HPDE6-E6E7 (cell line): ENCODE results near the gene ST6GALNAC6.
A peak's percentile ranks its signal among the peaks of the same experiment; 100 is the strongest.
"Not testable (repeated sequence)": the region's sequence is repeated elsewhere in the genome, so short reads cannot be mapped to it uniquely, and the experiment has no call there.

Experiments used
- DNase-seq: peaks from one replicate; pipeline ENCODE4 v3.0.0; 2011; ENCODE audit warnings: missing footprints; ENCODE audit errors: extremely low spot score

ST6GALNAC6 gene

DNA sequence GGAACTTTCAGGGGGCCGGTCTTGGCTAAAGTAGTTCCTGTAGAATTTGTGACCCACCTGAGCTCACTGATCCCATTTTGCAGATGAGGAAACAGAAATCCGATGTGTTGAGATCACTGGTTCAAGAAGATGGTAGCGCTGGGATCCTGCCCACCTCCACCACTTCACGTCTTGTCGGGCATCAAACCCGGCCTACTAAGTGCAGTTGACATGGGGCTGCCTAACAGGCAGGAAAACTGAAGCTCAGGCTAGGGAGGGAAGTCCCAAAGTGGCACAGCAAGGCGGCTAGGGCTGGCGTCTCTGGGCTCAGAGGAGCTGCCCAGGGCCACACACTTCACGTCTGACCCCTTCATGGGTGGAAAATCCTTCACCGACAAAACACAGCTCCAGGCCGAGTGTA, 44.4 kb downstream of the ST6GALNAC6 start:
- no peak for DNase-seq

DNA sequence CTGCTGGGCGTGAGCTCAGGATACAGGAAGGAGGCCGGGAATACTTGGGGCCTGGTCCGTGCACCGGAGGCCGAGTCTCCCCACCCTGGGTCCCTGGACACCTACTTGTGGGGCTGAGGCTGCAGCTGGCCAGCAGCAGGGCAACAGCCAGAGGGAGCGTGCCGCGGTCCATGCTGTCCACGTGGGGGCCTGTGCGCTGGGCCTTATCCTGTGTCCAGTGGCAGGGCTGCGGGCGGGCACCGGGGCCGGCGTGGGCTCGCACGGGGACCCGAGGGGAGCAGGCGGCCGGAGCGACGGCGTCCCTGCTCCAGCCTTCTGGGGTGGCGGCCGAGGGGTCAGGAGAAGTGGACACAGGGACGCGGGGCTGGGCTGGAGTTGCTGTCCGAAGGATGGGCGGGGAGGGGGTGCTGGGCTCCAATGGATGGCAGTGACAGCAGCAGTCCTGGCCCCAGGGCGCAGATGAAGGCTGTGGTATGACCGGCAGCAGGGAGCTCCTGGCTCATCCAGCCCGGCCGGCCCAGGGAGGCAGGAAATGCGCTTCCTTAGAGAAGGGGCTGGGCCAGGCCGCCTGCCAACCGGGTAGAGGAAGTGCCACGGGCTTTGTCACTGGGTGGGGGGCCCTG, 45.1 kb downstream of the ST6GALNAC6 start, which contains the start of gene ENG:
Gene ENG (minus strand): TSS at position 475 of the 623 bp plus-strand sequence. CDS start 303 bp downstream, at position 172.
- DNase-seq, result no peak

DNA sequence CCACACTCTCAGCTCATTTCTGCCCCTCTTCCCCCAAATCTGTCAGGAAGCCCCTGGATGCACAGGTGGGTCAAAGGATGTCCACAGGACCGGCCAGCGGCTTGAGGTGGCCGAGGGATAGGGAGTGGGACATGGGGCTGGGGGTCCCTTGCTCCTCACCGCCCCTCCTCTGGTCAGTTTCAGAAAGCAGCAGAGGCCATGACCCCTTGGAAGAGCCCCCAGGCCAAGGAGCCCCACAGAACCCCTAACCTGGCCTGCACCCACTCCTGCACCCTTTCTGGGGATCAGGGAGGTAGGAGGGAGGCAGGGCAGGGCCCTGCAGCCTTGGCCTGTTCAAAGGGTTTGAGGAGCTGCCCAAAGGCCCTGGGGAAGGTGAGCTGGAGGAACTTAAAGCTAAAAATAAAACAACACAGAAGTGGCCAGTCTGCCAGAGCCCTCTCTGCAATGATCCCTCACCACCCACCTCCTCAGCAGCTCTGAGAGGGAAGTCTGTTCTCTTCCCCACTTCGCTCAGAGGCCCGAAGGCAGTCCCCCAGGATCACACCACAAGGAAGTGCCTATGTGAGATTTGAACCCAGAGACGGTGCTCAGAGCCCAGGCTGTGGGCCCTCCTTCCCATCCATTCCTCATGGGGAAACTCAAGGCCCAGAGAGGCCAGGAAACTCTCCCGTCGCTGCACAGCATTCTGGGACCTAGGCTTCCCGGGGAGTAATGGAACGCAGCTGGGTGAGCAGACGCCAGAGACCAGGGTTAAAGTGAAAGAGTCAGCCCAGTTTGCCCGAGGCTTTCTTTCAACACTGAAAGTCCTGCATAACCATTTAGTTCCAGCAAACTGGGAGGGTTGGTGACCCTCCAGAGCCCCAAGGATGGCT, 45.9 kb downstream of the ST6GALNAC6 start:
- DNase-seq, result no peak

DNA sequence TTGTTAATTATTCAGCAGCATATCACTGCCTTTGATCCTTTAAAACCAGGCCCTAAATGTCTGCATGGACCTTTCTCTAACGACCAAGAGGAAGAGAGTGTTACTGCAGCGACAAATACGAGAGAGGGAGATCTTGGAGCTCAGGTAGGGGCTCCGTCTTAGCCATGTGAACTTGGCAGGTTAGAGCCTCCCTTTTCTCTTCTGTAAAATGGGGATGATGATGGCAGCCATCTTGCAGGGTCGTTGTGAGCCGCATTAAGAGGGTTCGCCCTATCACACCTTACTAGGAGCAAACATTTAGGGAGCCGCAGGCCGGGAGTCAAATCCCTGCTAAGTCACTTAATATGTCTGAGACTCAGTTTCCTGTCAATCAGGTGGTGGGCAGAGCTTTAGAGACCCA, 46.6 kb downstream of the ST6GALNAC6 start:
- DNase-seq, result no peak

DNA sequence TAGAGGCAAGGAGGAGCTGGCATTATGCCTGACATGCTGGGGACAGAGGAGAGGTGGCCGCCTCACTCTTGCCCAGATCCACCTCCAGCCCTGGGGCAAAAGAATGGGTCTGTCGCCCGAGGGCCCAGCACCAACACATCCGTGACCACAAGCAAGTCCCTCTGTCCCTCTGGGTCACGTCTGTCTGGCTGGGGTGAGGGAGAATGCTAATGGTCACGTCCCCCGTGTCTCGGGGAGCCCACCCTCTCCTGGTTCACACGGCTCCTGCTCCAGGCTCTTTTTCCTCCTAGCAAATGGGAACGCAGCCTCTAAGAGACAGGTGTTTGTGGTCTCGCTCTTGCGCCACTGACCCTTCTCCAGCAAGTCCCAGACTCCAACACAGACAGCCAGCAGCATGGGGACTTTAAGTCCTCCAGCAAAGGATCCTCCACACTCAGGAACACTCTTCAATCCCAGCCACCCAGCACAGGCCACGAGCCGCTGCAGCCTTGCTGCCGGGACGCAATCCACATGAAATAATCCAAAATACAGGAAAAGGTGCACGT, 49.0 kb downstream of the ST6GALNAC6 start:
- DNase-seq, result no peak

DNA sequence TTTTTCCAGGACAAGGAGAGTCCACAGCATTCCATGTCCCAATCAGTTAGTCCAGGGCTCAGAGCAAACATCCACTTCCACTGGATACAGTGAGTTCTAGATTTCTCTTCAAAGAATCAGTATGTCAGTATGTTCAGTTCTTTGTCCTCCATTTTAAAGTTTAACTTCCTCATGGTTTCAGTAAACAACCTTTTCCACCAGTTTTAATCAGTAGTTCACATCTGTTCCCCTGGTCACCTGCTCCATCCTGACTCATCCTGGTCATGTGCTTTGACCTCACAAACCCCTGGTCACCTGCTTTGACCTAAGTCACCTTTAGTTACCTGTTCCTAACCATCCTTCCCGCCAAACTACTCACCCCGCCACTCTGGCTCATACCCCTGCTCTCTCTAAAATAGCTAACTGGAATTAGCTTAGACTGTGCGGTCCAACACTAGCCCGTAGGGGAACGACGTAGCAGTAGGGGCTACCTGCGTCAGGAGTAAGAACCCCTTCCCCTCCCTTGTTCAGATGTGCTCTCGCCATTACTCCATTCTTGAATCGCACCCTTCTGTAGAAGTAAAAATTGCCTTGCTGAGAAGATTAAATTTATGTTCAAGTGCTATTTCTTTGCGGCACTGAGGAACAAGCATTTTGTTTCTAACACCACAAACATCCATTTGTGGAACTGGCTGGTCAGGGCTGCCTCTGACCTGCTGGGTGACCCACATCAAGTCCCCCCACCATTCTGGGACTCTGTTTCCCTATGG, 50.5 kb downstream of the ST6GALNAC6 start:
- no peak for DNase-seq

DNA sequence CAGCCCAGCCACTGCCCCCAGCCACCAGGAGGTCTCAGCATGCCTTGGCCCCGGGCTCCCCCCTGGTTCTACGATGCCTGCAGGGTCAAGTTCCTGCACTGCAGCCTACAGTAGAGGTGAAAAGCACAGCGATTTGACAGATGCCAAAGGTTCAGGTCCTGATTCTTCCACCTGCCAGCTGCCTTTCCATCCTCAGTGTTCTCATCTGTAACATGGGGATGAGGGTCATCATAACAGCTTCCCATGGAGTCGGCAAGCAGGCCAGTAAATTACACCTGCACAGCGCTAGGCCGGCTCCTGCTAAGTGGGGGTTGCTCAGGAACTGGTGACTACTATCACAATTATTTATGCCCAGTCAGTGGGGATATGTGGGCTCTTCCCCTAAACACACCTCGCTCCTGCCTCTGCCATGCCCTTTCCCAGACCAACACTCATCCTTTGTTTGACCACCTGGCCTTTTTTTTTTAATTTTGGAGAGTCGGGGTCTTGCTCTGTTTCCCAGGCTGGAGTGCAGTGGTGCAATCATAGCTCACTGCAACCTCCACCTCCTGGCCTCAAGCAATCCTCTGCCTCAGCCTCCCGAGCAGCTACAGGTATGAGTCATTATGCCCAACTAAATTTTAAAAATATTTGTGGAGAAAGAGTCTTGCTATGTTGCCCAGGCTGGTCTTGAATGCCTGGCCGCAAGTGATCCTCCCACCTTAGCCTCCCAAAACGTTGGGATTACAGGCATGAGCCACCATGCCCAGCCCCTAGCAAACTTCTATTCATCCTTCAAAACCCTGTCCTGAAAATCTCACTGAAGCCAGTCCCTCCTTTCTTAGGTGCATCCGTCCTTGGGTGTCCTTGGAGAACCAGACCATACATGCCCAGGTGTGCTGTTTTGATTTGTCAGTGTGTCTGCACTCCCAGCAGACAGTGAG, 51.3 kb downstream of the ST6GALNAC6 start:
- no peak for DNase-seq

DNA sequence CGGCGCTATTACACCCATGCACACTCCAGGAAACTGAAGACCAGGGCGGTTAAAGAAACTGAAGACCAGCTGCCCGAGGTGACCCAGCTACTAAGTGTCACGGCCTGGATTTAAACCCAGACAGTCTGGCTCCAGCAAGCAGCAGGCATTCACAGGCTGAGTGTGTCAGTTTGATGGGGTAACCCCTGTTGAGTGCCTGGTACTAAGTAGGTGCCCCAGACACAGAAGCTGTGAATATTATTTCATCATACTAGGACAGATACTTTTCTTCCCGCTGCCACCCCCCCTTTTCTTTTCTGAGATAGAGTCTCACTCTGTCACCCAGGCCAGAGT, 52.3 kb downstream of the ST6GALNAC6 start:
- DNase-seq, result no peak

DNA sequence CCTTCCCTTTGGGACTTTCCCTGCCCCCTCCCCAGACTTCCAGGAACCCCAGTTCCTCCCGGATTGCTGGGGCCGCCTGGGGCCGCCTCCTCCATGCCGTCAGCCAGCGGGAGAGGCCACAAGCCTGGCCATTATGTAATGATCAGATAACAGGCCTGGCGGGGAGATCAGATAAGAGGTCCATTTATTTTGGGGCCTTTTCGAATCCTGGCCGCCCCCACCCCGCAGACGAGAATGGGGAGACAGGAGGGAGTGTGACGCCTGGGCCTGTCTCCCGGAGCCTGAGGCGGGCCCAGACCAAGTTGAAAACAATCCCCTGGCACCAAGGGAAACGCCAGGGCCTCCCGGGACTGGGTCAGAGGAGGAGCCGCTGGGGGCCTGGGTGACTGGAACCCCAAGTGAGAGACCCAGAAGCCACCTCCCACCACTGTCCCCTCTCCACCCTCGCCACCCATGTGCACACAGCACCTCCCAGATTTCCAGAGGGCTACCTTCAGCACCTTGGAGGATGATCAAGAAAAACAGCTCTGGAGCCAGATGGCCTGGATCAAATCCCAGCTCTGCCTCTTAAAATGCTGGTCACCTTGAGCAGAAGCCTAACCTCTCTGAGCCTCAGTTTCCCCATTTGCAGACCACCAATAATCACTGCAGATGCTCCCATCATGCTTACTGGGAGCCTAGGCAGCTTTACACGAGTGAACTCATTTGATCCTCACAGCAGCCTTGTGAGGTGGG, 52.8 kb downstream of the ST6GALNAC6 start:
- DNase-seq, result no peak

DNA sequence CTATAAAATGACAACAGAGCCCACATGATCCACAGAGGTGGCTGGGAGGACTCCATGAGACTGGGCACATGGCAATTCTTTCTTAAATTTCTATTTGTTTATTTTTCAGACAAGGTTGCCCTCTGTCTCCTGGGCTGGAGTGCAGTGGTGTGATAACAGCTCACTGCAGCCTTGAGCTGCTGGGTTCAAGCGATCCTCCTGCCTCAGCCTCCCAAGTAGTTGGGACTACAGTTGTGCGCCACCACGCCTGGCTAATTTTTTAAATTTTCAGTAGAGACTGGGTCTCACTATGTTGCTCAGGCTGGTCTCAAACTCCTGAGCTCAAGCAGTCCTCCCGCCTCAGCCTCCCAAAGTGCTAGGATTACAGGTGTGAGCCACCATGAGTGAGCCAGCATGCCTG, 53.8 kb downstream of the ST6GALNAC6 start:
- DNase-seq, result not testable (repeated sequence)

DNA sequence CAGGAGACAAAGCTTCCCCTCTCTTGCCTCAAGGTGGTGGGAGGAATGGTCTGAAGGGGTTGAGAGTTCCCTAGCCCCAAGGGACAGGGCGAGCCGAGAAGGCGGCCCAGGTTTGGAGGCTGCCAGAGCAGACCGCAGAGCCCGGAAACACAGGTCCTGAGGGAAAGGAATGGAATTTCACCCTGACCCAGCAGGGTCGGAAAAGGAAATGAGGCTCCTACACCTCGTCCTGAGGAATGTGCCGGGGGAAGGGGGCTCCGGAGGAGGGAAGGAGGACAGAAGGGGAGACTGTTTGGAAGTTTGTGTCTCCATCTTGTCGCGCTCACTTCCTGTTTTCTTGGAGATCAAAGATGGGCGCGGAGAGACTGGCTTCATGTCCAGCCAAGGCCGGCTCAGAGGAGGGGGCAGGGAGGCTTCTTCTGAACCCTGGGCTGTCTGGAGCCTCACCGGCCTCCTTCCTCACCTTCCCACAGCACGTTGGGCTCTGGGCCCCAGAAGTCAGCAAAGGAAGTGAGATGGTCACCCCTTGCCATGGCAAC, 54.5 kb downstream of the ST6GALNAC6 start:
- no peak for DNase-seq

DNA sequence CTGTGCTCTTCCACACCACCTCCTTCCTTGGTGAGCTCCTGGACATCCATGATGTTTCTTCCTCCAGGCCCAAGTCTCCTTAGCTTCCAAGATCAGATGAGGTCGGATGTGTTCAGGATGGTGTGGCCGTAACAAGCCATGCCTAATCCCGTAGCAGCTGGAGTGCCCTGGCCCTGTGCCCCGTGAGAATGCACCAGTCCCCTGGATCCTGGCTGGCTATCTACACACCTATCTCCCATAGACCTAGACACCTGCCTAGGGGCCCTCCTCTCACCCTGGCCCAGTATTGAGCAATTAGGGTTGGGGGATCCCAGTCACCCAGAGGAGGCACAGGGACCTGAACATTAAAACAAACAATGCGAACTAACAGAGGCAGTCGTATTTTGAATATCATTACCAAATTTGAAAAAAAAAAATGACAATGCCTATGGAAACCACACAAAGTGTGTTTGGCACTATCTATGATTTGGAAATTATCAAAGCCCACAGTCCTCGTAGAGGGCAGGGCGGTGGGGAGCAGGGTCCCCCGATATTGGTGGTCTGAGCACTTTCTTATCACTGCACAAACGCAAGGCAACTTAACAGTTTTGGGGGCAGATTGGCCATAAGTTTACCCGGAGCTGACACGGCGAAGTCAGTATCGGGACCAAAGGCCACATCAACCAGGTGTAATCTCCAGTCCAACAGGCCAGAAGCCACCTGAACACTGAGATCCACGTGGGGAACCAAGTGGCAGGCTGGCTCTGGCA, 58.1 kb downstream of the ST6GALNAC6 start:
- DNase-seq, result no peak

DNA sequence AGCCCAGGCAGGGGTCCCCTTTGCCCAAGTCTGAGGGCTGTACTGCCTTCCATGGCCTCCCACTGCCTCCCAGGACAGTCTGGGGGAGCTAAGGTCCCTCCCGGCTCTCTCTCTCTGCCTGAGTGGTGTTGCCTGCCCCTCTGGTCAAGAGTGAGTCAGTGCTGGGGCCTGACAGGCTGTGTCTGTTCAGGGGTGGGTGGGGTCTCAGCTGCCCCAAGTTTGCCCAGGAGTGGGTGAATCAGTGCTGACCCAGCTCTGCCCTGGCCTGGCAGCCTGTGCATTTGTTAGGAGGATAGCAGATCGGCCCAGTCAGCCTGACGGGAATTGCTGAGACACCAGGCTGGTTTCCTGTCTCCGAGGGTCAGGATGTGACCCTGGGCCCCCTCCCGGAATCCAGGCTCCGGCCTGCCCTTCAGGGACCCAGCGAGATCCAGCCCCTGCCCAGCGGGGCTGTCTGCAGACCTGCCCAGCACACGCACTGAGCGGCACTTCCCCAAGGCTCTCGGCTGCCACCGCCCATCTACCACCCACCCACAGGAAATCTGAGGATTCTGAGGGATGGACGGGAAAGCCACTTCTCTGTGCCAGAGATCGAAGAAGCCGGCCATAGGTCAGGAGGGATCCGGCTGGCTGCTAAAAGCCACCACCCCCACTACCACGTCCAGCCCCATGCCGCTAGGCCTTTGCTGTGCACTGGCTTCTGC, 60.9 kb downstream of the ST6GALNAC6 start:
- peak; percentile 68 for DNase-seq

DNA sequence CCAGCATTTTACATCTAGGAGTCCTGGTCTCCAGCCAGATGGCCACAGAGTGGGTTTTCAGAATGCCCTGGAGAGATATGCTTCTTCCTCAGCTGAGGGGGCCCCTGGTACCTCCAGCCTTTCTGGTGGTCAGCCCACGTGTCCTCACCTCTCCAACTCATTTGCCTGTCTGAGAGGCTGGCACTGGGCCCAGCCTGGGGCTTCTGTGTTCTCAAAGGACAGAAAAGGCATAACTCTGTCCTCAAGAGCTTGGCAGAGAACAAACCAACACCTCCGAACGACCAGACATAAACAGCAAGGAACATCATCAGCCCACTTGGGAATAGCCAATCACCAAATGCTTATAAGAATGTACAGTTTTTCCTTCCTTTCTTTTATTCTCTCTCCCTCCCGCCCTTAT, 62.1 kb downstream of the ST6GALNAC6 start:
- no peak for DNase-seq

DNA sequence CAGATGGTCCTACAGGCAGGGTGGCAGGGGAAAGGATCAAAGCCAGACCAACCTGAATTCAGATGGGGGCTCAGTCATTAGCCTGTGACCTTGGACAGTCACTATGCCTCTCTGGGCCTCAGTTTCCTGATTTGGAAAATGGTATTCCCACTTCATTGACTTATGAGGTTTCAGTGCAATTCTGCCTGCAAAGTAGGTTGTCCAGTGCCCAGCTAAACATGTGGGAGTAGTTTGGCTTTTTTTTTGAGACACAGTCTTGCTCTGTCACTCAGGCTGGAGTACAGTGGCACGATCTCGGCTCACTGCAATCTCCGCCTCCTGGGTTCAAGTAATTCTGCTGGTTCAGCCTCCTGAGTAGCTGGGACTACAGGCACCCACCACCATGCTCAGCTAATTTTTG, 62.8 kb downstream of the ST6GALNAC6 start:
- not testable (repeated sequence) for DNase-seq

DNA sequence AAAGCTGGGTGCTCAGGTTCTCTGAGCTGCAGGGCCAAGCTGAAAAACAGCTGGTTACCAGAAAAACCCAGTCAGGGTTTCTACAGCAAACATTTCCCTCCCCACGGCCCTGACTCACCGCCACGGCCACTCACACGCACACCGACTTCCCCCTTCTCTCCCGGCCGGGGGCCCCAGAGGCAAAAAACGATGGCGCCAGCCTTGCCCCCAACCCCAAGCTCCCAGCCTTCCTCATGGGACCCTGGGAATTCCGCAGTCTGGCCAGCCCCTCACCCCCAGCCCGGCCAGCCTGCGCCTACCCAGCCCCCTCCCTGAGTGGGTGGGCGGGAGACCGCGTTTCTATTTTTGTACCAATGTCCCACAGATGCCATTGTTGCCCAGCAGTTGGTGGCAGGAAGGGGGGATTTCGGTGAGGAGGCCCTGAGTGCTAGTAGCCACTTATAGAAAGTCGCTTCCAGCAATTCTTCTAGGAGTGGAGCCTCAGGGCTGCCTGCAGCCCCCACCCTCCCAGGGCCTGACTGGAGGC, 63.3 kb downstream of the ST6GALNAC6 start:
- no peak for DNase-seq
